HS-5 (cell line): Measurements from ENCODE around the gene TMEM205.

Experiments
- DNase-seq: peaks from one replicate; pipeline ENCODE4 v3.0.0-alpha.2; 2012; ENCODE audit warnings: low read depth

Gene TMEM205

DNA sequence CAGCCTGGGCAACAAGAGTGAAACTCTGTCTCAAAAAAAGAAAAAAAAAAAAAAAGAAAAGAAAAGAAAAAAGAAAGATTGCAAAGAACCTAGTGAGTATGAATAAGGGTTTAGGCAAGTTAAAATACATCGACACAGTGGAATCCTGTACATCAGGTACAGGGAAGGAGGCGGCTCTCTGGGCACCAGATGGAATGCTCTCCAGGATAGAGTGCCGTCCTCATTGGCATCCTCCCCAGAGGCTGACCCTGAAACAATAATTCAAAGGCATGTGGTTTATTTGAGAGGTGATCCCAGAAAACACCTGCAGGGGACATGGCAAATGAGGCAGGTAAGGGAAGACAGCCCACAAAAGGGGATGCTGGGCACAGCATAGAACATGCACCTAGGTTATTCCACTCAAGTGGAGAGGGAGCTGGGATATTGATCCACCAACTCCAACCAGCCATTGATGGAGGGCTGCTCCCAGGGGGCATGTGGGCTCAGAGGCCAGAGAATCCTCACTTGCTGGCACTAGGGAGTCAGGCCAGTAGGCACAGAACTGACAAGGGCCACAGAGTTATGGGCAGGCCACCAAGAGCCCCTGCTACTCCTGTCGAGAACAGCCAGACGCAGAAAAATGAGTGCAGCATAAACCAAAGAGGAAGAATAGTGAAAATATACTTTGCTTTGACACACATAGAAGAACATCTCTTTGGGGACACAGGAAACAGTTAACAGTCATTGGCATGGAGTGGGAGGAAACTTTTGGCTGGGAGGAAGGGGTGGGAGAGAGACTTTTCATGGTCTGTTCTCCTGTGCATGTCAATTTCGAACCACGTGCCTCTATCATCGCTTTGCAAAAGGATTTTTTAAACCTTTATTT lies 45.9 kb downstream of the TMEM205 start:
- DNase-seq, result no peak

DNA sequence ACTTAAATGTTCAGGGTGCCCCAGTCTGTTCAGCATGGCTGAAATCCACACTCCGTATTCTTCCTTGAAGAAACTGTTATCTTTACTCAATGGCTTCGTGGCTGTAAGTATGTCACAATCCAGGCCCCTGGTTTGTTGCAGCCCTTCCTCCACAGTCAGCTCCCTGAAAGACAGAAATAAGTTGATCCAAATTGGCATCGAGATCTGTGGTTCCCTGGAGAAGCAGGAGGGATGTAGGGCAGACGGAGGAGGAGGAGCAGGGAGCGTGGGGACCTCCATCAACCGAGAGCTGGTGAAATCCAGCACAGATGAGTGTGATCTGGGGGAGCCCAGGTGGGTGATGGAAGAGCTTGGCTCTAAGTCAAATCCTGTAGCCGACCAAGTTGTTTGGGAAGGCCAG lies 49.8 kb downstream of the TMEM205 start:
- no peak for DNase-seq

DNA sequence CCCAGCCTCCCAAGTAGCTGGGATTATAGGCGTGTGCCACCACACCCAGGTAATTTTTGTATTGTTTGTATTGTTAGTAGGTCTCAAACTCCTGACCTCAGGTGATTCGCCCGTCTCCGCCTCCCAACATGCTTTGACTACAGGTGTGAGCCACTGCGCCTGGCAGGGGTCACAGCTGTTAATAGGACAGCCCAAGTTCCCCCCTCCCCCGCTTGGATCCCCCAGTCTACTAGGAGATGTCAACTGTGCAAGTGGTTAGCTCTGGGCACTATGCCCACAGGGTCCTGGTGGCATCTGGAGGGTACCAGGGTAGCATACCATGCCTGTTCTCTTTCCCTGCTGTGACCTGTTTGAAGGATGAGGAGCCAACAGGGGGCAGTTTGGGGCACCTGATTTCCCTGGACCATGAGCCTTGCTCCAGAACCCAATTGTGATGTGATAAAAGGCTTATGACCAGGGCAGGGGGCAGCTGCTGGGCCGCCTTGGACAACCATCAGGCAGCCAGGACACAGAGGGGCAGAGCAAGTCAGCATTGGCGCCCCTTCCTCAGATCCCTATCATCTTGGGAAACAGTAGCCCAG lies 50.3 kb downstream of the TMEM205 start, which contains the start of gene TSPAN16:
Gene TSPAN16, plus strand, starts transcription at position 496 of the 581 bp plus-strand sequence. CDS start 138 bp downstream, outside the sequence.
- no peak for DNase-seq

DNA sequence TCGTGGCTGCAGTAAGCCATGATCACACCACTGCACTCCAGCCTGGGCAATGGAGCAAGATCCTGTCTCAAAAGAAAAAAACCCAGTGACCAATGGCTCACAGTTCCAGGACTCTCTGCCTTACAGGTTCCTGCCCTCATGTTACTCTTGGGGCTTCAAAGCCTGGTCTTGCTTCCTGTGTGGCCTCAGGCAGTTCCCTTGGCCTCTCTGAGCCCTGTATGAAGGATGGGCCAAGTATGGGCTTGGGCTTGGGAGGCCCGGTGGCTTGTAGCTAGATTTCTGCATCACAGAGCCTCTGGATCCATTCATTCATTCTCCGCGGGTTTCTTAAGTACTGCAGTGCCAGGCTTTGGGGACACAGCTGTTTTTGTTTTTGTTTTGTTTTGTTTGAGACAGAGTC lies 50.9 kb downstream of the TMEM205 start:
- no peak for DNase-seq

DNA sequence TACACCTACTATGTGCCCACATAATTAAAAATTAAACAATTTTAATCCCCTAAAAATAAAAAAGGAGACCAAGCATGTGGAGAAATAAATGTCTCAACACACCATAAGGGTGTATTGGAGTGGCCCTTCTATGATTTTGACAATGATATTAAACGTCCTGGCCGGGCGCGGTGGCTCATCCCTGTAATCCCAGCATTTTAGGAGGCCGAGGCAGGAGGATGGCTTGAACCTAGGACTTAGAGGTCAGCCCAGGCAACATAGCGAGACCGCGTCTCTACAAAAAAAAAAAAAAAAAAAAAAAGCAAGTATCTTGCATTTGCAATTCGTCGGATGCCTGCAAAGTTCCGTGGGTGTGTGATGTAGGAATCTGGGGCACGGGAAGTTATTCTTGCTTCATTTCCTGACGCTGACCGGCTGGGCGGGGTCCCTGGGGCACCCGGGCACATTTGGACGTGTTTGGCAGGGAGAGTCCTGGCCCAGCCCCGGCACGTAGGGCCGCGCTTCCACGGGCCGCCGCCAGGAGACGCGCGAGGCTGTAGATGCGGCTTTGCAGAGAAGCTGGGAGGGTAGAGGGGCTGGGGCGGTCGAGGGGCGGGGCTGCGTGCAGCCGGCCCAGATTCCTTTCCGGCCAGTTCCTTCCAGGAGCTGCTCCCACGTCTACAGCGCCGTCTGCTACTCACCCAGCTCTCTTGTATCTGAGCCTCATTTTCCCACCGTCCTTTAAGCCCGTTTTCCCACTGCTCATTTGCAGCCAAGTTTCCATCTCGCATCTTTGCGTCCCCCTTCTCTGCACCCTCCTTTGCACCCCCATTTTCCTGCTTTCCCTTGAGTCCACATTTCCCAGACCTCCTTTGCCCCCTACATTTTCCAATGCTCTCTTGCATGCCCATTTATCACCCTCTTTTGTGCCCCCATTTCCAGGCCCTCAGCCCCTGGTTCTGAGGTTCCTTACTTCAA lies 52.4 kb downstream of the TMEM205 start:
- DNase-seq, result peak; percentile 92
